GM23338 (cell line): ENCODE data around the gene MXRA5. TPM values are rescaled to one million over a fixed set of nuclear protein-coding genes. Genes with fewer than 3 reads are reported as not detected.

Experiments used
- ATAC-seq: fragments of 200-7000 bp; cut with Tn5 transposase; 3 replicates; pipeline ENCODE4 v1.9.1; 2020
- DNase-seq: peaks from one replicate; pipeline ENCODE4 v3.0.0-alpha.2; 2015; ENCODE audit warnings: low spot score
- H2AFZ ChIP-seq: fragments of 200-600 bp; sonication (generic); 2 replicates; pipeline ENCODE4 v1.8.0; 2016; ENCODE audit warnings: antibody characterized with exemption, mild to moderate bottlenecking, moderate library complexity
- H3F3A ChIP-seq: fragments of 200-600 bp; sonication (generic); replicated peaks from 2 replicates; pipeline ENCODE4 v1.8.0; 2017; ENCODE audit warnings: antibody characterized with exemption, mixed run types, low read depth
- H3K27ac ChIP-seq: fragments of 200-600 bp; sonication (generic); 2 replicates; pipeline ENCODE4 v1.6.1; 2016; ENCODE audit warnings: low read depth
- H3K27me3 ChIP-seq: fragments of 200-600 bp; sonication (generic); 2 replicates; pipeline ENCODE4 v1.8.0; 2016; ENCODE audit warnings: mild to moderate bottlenecking, mixed run types, moderate library complexity; ENCODE audit not compliant: insufficient read depth
- H3K36me3 ChIP-seq: fragments of 200-600 bp; sonication (generic); 2 replicates; pipeline ENCODE4 v1.8.0; 2016; ENCODE audit warnings: mild to moderate bottlenecking; ENCODE audit not compliant: insufficient read depth
- H3K4me1 ChIP-seq: fragments of 200-600 bp; sonication (generic); 2 replicates; pipeline ENCODE4 v1.8.0; 2016; ENCODE audit warnings: mild to moderate bottlenecking, moderate library complexity; ENCODE audit not compliant: insufficient read depth
- H3K4me2 ChIP-seq: fragments of 200-600 bp; sonication (generic); 2 replicates; pipeline ENCODE4 v1.7.1; 2017; ENCODE audit warnings: mixed run types
- H3K4me3 ChIP-seq: fragments of 200-600 bp; sonication (generic); 2 replicates; pipeline ENCODE4 v1.6.1; 2016; ENCODE audit warnings: mixed run types
- H3K79me2 ChIP-seq: fragments of 200-600 bp; sonication (generic); replicated peaks from 2 replicates; pipeline ENCODE4 v1.8.0; 2017; ENCODE audit warnings: mild to moderate bottlenecking; ENCODE audit not compliant: insufficient read depth
- H3K9me2 ChIP-seq: fragments of 200-600 bp; sonication (generic); 2 replicates; pipeline ENCODE4 v1.8.0; 2017; ENCODE audit not compliant: insufficient read depth
- H4K20me1 ChIP-seq: fragments of 200-600 bp; sonication (generic); replicated peaks from 2 replicates; pipeline ENCODE4 v1.8.0; 2017; ENCODE audit warnings: mild to moderate bottlenecking; ENCODE audit not compliant: insufficient read depth
- H3K27ac Mint-ChIP-seq: 2 replicates; pipeline ENCODE4 v1.8.0; 2020; ENCODE audit warnings: inconsistent platforms, mild to moderate bottlenecking, moderate library complexity, mixed read lengths
- H3K27me3 Mint-ChIP-seq: 3 replicates; pipeline ENCODE4 v1.8.0; 2022; ENCODE audit warnings: low read depth, mild to moderate bottlenecking, moderate library complexity, mixed read lengths, inconsistent platforms; ENCODE audit not compliant: insufficient read depth, poor library complexity
- H3K36me3 Mint-ChIP-seq: 3 replicates; pipeline ENCODE4 v1.8.0; 2021; ENCODE audit warnings: low read depth, mild to moderate bottlenecking, inconsistent platforms, moderate library complexity, mixed read lengths
- H3K4me1 Mint-ChIP-seq: 3 replicates; pipeline ENCODE4 v1.8.0; 2020; ENCODE audit warnings: mild to moderate bottlenecking, inconsistent platforms, mixed read lengths
- H3K4me3 Mint-ChIP-seq: 3 replicates; pipeline ENCODE4 v1.8.0; 2021; ENCODE audit warnings: moderate library complexity, mild to moderate bottlenecking, inconsistent platforms, mixed read lengths
- H3K9me3 Mint-ChIP-seq: 3 replicates; pipeline ENCODE4 v1.8.0; 2020; ENCODE audit warnings: moderate library complexity, mild to moderate bottlenecking, inconsistent platforms, mixed read lengths
- POLR2AphosphoS5 ChIP-seq: IDR thresholded peaks from 2 replicates; pipeline ENCODE4 v1.6.1; 2016; ENCODE audit warnings: antibody characterized with exemption, low read depth
- REST ChIP-seq: IDR thresholded peaks from one replicate; pipeline ENCODE4 v1.6.1; 2018; ENCODE audit warnings: antibody characterized with exemption; ENCODE audit not compliant: unreplicated experiment
- STAT1 ChIP-seq: IDR thresholded peaks from one replicate; pipeline ENCODE4 v1.6.1; 2016; ENCODE audit warnings: antibody characterized with exemption; ENCODE audit not compliant: unreplicated experiment
- ZNF462 ChIP-seq: fragments of 250-450 bp; sonication (Bioruptor Pico); IDR thresholded peaks from 2 replicates; pipeline ENCODE4 v1.5.0; 2020; ENCODE audit warnings: mild to moderate bottlenecking, moderate library complexity
- polyA plus RNA-seq: library from polyadenylated mRNA; unstranded; fragments of >200 nt; fragmentation: Nextera tagmentation; extraction: Ambion mirVana; gene quantifications from 2 replicates; pipeline ENCODE4 v1.2.1, GENCODE V29; 2016
- total RNA-seq: library from RNA; depleted of rRNA; stranded (reverse); fragments of >200 nt; shearing (Covaris generic); gene quantifications from 2 replicates; pipeline ENCODE4 v1.2.3, GENCODE V29; 2014

The MXRA5 gene
- total and polyA plus RNA-seq, 2 experiments from 2014 or later, result 0.45 to 2.6 TPM

GRCh38 chrX:3380603-3381002 lies 34.2 kb upstream of the MXRA5 start:
- Mint-ChIP-seq H3K36me3 (0 out of 3 replicates have a peak, but pooled peaks cover 2% of the 10 kb centered on the region), H3K27me3 (peaks cover 2% of the 10 kb centered on the region), H3K27ac (no peak overlapping the region), H3K4me1 (no peaks in the 10 kb centered on the region), H3K9me3 (peaks cover 4% of the 10 kb centered on the region; the same call in 2 of the 3 replicates), H3K4me3 (no peak overlapping the region)
- Histone ChIP-seq H3F3A (no peaks in the 10 kb centered on the region), H3K9me2 (no peaks in the 10 kb centered on the region), H3K4me3 (no peak overlapping the region), H3K79me2 (no peaks in the 10 kb centered on the region), H3K27ac (no peak overlapping the region), H3K27me3 (no peaks in the 10 kb centered on the region), H3K36me3 (no peaks in the 10 kb centered on the region), H4K20me1 (no peaks in the 10 kb centered on the region), H2AFZ (no peak overlapping the region), H3K4me1 (no peaks in the 10 kb centered on the region), H3K4me2 (no peak overlapping the region)
- TF ChIP-seq STAT1 (no peak), REST (no peak), POLR2AphosphoS5 (no peak), ZNF462 (CRISPR knock-in tag) (no peak)
- no peak for ATAC-seq
- DNase-seq, result no peak
